ENCODE data around the gene FITM2.

- TF ChIP-seq EZH2 (IDR thresholded peaks at IDR 0.05; ENCODE audit: low read depth) (no peak), CTCF (conservative IDR thresholded peaks at IDR 0.05) (no peak)
Measured at GRCh38 chr20:44255942-44256341, 55.1 kb downstream of the FITM2 start.

Data from PC-9 (cell line).